HEK293 (cell line): ENCODE data around the gene CXCL17.
A peak's percentile ranks its signal among the peaks of the same experiment; 100 is the strongest.

ENCODE experiments used
- CTCF ChIA-PET: fragments of 350-600 bp; formaldehyde crosslinking; extraction: SDS; loops from one replicate; lab custom pipeline; 2021; ENCODE audit warnings: antibody characterized with exemption; lab: Yijun Ruan, JAX
- POLR2A ChIA-PET: fragments of 300-600 bp; formaldehyde crosslinking; extraction: SDS; loops from one replicate; lab custom pipeline; 2020; ENCODE audit warnings: antibody characterized with exemption, inconsistent platforms; lab: Yijun Ruan, JAX
- H3K27ac ChIP-seq: fragments of 200-500 bp; sonication (Bioruptor generic); 2 replicates; pipeline ENCODE4 v1.5.1; 2014; ENCODE audit warnings: low read depth, low read length, control low read depth, inconsistent platforms; ENCODE audit errors: extremely low read depth
- H3K36me3 ChIP-seq, 2 experiments: fragments of 200-500 bp in 1 of 2; sonication (Bioruptor generic) in 1 of 2; 1 replicate in 1 of 2; 2 replicates in 1 of 2; pipeline ENCODE4 v1.5.1; 2014 to 2017; ENCODE audit warnings: inconsistent platforms in 2 of 2, low read length in 2 of 2; ENCODE audit not compliant: control insufficient read depth in 2 of 2, insufficient read depth in 1 of 2
- H3K4me1 ChIP-seq: fragments of 200-500 bp; sonication (Bioruptor generic); 2 replicates; pipeline ENCODE4 v1.5.1; 2014; ENCODE audit warnings: mild to moderate bottlenecking, low read length, inconsistent platforms; ENCODE audit not compliant: control insufficient read depth, insufficient read depth
- H3K4me3 ChIP-seq: 2 replicates; pipeline ENCODE4 v1.5.1; 2011; ENCODE audit warnings: low read depth, mild to moderate bottlenecking, control low read depth, low read length, moderate library complexity
- H3K9me3 ChIP-seq: fragments of 200-500 bp; sonication (Bioruptor generic); 2 replicates; pipeline ENCODE4 v1.5.1; 2014; ENCODE audit warnings: low read depth, low read length, inconsistent platforms; ENCODE audit not compliant: control insufficient read depth, insufficient read depth
- ATF2 ChIP-seq: fragments of 450-650 bp; formaldehyde crosslinking; IDR thresholded peaks from 2 replicates; pipeline ENCODE4 v1.5.1; 2016; ENCODE audit warnings: missing biosample characterization, missing genetic modification characterization, low read depth
- REST ChIP-seq: fragments of 450-650 bp; formaldehyde crosslinking; IDR thresholded peaks from 2 replicates; pipeline ENCODE4 v1.5.1; 2016; ENCODE audit warnings: missing biosample characterization, missing genetic modification characterization
- SP2 ChIP-seq: fragments of 450-650 bp; formaldehyde crosslinking; IDR thresholded peaks from 2 replicates; pipeline ENCODE4 v1.5.1; 2016; ENCODE audit warnings: missing biosample characterization, missing genetic modification characterization
- SP7 ChIP-seq: fragments of 450-650 bp; formaldehyde crosslinking; IDR thresholded peaks from 2 replicates; pipeline ENCODE4 v1.5.1; 2016; ENCODE audit warnings: missing biosample characterization, missing genetic modification characterization
- TRIM28 ChIP-seq: IDR thresholded peaks from 2 replicates; pipeline ENCODE4 v1.6.1; 2011; ENCODE audit warnings: low read length, control low read depth, borderline replicate concordance
- TSHZ1 ChIP-seq: fragments of 450-650 bp; formaldehyde crosslinking; IDR thresholded peaks from 2 replicates; pipeline ENCODE4 v1.5.1; 2016; ENCODE audit warnings: missing biosample characterization, missing genetic modification characterization, borderline replicate concordance
- ZBTB17 ChIP-seq: fragments of 450-650 bp; formaldehyde crosslinking; IDR thresholded peaks from 2 replicates; pipeline ENCODE4 v1.5.1; 2016; ENCODE audit warnings: missing biosample characterization, missing genetic modification characterization
- ZNF140 ChIP-seq: fragments of 450-650 bp; formaldehyde crosslinking; IDR thresholded peaks from 2 replicates; pipeline ENCODE4 v1.5.1; 2016; ENCODE audit warnings: missing biosample characterization, missing genetic modification characterization
- ZNF155 ChIP-seq: fragments of 450-650 bp; formaldehyde crosslinking; IDR thresholded peaks from 2 replicates; pipeline ENCODE4 v1.5.1; 2016; ENCODE audit warnings: missing biosample characterization, missing genetic modification characterization
- ZNF18 ChIP-seq: fragments of 450-650 bp; formaldehyde crosslinking; IDR thresholded peaks from 2 replicates; pipeline ENCODE4 v1.5.1; 2016; ENCODE audit warnings: missing biosample characterization, missing genetic modification characterization
- ZNF202 ChIP-seq: fragments of 450-650 bp; formaldehyde crosslinking; IDR thresholded peaks from 2 replicates; pipeline ENCODE4 v1.5.1; 2016; ENCODE audit warnings: missing biosample characterization, missing genetic modification characterization, borderline replicate concordance
- ZNF311 ChIP-seq: fragments of 450-650 bp; formaldehyde crosslinking; IDR thresholded peaks from 2 replicates; pipeline ENCODE4 v1.5.1; 2017; ENCODE audit warnings: missing biosample characterization, missing genetic modification characterization, borderline replicate concordance
- ZNF514 ChIP-seq: fragments of 450-650 bp; formaldehyde crosslinking; IDR thresholded peaks from 2 replicates; pipeline ENCODE4 v1.5.1; 2016; ENCODE audit warnings: missing biosample characterization, missing genetic modification characterization
- ZNF544 ChIP-seq: fragments of 450-650 bp; formaldehyde crosslinking; IDR thresholded peaks from 2 replicates; pipeline ENCODE4 v1.5.0; 2017; ENCODE audit warnings: missing biosample characterization, missing genetic modification characterization
- ZNF580 ChIP-seq: fragments of 450-650 bp; formaldehyde crosslinking; IDR thresholded peaks from 2 replicates; pipeline ENCODE4 v1.5.1; 2016; ENCODE audit warnings: missing biosample characterization, missing genetic modification characterization
- ZNF600 ChIP-seq: fragments of 450-650 bp; formaldehyde crosslinking; IDR thresholded peaks from 2 replicates; pipeline ENCODE4 v1.5.1; 2016; ENCODE audit warnings: missing biosample characterization, missing genetic modification characterization
- ZNF777 ChIP-seq: fragments of 450-650 bp; formaldehyde crosslinking; IDR thresholded peaks from 2 replicates; pipeline ENCODE4 v1.5.1; 2017; ENCODE audit warnings: missing biosample characterization, missing genetic modification characterization, borderline replicate concordance
- ZNF791 ChIP-seq: fragments of 450-650 bp; formaldehyde crosslinking; IDR thresholded peaks from 2 replicates; pipeline ENCODE4 v1.5.1; 2016; ENCODE audit warnings: missing biosample characterization, missing genetic modification characterization
- ZSCAN18 ChIP-seq: fragments of 450-650 bp; formaldehyde crosslinking; IDR thresholded peaks from 2 replicates; pipeline ENCODE4 v1.5.1; 2016; ENCODE audit warnings: missing biosample characterization, missing genetic modification characterization

The CXCL17 gene

GRCh38 chr19:42467183-42467760 lies 24.5 kb upstream of the CXCL17 start:
- H3K4me1 ChIP-seq: peaks cover 28% of the 10 kb centered on the region
- CTCF ChIA-PET: interaction anchor here (0.7 to 2.8 kb wide), 14 partner anchors 12 to 335 kb away, joined by 3 to 24 read pairs (median 4); partner anchors contain the start of gene CEACAM1
- TF ChIP-seq ZNF514 (no peak), ZNF155 (tag by site-specific recombination) (no peak), ZNF311 (tag by site-specific recombination) (no peak), ZNF18 (tag by site-specific recombination) (no peak), ZNF791 (tag by site-specific recombination) (no peak), TSHZ1 (tag by site-specific recombination) (no peak), ZNF140 (tag by site-specific recombination) (no peak), ZBTB17 (peak; percentile 33; the same call in 1 of the 2 replicates), ATF2 (tag by site-specific recombination) (no peak), SP7 (tag by site-specific recombination) (0 out of 2 replicates have a peak, but pooled peaks have one; percentile 11)
- H3K27ac ChIP-seq: peak overlapping the region; percentile 25; the same call in 1 of the 2 replicates
- POLR2A ChIA-PET: interaction anchor here (0.6 to 1.6 kb wide), 2 partner anchors 13 to 71 kb away, joined by 3 to 4 read pairs; no protein-coding TSS in a partner anchor
- H3K9me3 ChIP-seq: no peaks in the 10 kb centered on the region
- H3K4me3 ChIP-seq: no peak overlapping the region
- H3K36me3 ChIP-seq: no peaks in the 10 kb centered on the region

GRCh38 chr19:42466521-42467182 lies 23.9 kb upstream of the CXCL17 start:
- Histone ChIP-seq H3K4me1 (peaks cover 22% of the 10 kb centered on the region), H3K4me3 (no peak overlapping the region), H3K9me3 (no peaks in the 10 kb centered on the region), H3K36me3 (no peaks in the 10 kb centered on the region), H3K27ac (peak overlapping the region; percentile 25; the same call in 1 of the 2 replicates)
- ChIA-PET CTCF (interaction anchor here (0.5 to 2.8 kb wide), 14 partner anchors 12 to 959 kb away, joined by 3 to 24 read pairs (median 4); partner anchors contain the start of gene CEACAM1), POLR2A (interaction anchor here (0.6 to 1.6 kb wide), 2 partner anchors 12 to 70 kb away, joined by 3 to 4 read pairs; no protein-coding TSS in a partner anchor)
- no peak for TF ChIP-seq ZNF600 (tag by site-specific recombination)
- TF ChIP-seq ZNF580 (tag by site-specific recombination): no peak
- TF ChIP-seq ZSCAN18: no peak
- TF ChIP-seq ZNF544 (tag by site-specific recombination): no peak
- TF ChIP-seq TRIM28: peak; percentile 62; the same call in 1 of the 2 replicates
- TF ChIP-seq ZNF202 (tag by site-specific recombination): no peak
- no peak for TF ChIP-seq ZNF777
- TF ChIP-seq SP2 (tag by site-specific recombination): no peak
- no peak for TF ChIP-seq REST
